Measurements from ENCODE around the gene NUDT22. TPM values are rescaled to one million over a fixed set of nuclear protein-coding genes. Genes with fewer than 3 reads are reported as not detected.

The NUDT22 gene
- total and polyA plus RNA-seq, 11 donors: 63.7 to 93.0 (median 70.3) TPM

- ATAC-seq (peak in 3 of 4 donors; percentile 21 to 52 (median 35)), DNase-seq (peak in 4 of 5 donors; percentile 59 to 75 (median 62))
- Histone ChIP-seq H3K27me3 (no peaks in the 10 kb centered on the region), H3K9me3 (no peaks in the 10 kb centered on the region), H3K4me1 (peaks cover 0 to 68% (median 30%) of the 10 kb centered on the region in 12 donors), H3K36me3 (peaks cover 0 to 25% (median 18%) of the 10 kb centered on the region in 9 donors), H3K4me3 (peak overlapping the region; percentile 71 to 93 (median 81)), H3K27ac (peak overlapping the region; percentile 57 to 96 (median 92))
- TF ChIP-seq, protein P1, sequence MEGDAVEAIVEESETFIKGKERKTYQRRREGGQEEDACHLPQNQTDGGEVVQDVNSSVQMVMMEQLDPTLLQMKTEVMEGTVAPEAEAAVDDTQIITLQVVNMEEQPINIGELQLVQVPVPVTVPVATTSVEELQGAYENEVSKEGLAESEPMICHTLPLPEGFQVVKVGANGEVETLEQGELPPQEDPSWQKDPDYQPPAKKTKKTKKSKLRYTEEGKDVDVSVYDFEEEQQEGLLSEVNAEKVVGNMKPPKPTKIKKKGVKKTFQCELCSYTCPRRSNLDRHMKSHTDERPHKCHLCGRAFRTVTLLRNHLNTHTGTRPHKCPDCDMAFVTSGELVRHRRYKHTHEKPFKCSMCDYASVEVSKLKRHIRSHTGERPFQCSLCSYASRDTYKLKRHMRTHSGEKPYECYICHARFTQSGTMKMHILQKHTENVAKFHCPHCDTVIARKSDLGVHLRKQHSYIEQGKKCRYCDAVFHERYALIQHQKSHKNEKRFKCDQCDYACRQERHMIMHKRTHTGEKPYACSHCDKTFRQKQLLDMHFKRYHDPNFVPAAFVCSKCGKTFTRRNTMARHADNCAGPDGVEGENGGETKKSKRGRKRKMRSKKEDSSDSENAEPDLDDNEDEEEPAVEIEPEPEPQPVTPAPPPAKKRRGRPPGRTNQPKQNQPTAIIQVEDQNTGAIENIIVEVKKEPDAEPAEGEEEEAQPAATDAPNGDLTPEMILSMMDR (IDR thresholded peaks at IDR 0.05): peak in 3 of 12 donors; percentile 8 to 32 (median 22)
- peak in 1 of 2 donors; percentile 42 for TF ChIP-seq POLR2A (IDR thresholded peaks at IDR 0.05)
- 2 to 29% (median 5%) methylated on average over 1 to 80 of the region's 80 CpGs for WGBS, 4 donors
- intact Hi-C loops (cut with DNase I): no loop called here
Measured at GRCh38 chr11:64234647-64235379, 8.7 kb downstream of the NUDT22 start.

GRCh38 chr11:64235437-64236161 is 9.5 kb downstream of the NUDT22 start:
- H3K4me1 ChIP-seq: peaks cover 0 to 72% (median 34%) of the 10 kb centered on the region in 12 donors
- no peaks in the 10 kb centered on the region for H3K9me3 ChIP-seq
- H3K36me3 ChIP-seq: peaks cover 0 to 25% (median 18%) of the 10 kb centered on the region in 9 donors
- DNase-seq (peak in 1 of 5 donors; percentile 10), ATAC-seq (no peak)
- WGBS, 4 donors: 77 to 81% (median 80%) methylated on average over 8 to 12 of the region's 12 CpGs
- H3K27ac ChIP-seq: peak overlapping the region in 11 of 12 donors; percentile 85 to 96 (median 93)
- H3K27me3 ChIP-seq: no peaks in the 10 kb centered on the region
- peak overlapping the region; percentile 71 to 93 (median 81) for H3K4me3 ChIP-seq
- TF ChIP-seq POLR2A (IDR thresholded peaks at IDR 0.05): no peak
- TF ChIP-seq, protein P1 (IDR thresholded peaks at IDR 0.05): no peak
- intact Hi-C loops (cut with DNase I): no loop called here

DNA sequence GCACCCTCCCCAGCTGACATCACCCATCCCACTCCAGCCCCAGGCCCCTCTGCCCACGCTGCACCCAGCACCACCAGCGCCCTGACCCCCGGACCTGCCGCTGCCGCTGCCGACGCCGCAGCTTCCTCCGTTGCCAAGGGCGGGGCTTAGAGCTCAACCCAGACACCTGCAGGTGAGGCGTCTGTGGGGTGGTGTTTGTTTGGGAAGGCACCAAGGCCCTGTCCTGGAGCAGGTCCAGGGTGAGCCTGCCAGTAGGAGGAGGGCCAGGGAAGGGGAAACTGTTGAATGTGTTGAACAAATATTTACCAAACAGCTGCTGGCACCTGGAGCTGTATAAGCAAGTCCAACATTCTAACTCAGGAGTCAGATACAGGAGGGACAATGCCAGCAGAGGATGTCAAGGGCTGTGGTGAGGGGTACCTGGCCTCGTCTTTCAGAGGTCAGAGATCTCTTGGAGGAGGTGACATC is 11.4 kb downstream of the NUDT22 start:
- Histone ChIP-seq H3K36me3 (peaks cover 0 to 25% (median 18%) of the 10 kb centered on the region in 9 donors), H3K9me3 (no peaks in the 10 kb centered on the region), H3K27ac (peak overlapping the region in 5 of 12 donors; percentile 2 to 99 (median 25)), H3K4me3 (no peak overlapping the region), H3K27me3 (no peaks in the 10 kb centered on the region), H3K4me1 (peaks cover 0 to 64% (median 31%) of the 10 kb centered on the region in 12 donors)
- DNase-seq (peak in 2 of 5 donors; percentile 22 to 63), ATAC-seq (no peak)
- WGBS, 4 donors: 69 to 87% (median 73%) methylated on average over 12 of the region's 12 CpGs
- TF ChIP-seq POLR2A (IDR thresholded peaks at IDR 0.05): no peak
- TF ChIP-seq, protein P1 (IDR thresholded peaks at IDR 0.05): no peak
- intact Hi-C loops (cut with DNase I): no loop called here

- peak in 1 of 5 donors; percentile 37 for DNase-seq
- no peaks in the 10 kb centered on the region for H3K27me3 ChIP-seq
- no peak for TF ChIP-seq POLR2A (IDR thresholded peaks at IDR 0.05)
- TF ChIP-seq, protein P1 (IDR thresholded peaks at IDR 0.05): no peak
- no peaks in the 10 kb centered on the region for H3K9me3 ChIP-seq
- peaks cover 0 to 70% (median 35%) of the 10 kb centered on the region in 12 donors for H3K4me1 ChIP-seq
- H3K27ac ChIP-seq: peak overlapping the region in 4 of 12 donors; percentile 5 to 99 (median 38)
- peaks cover 0 to 26% (median 18%) of the 10 kb centered on the region in 9 donors for H3K36me3 ChIP-seq
- WGBS, 4 donors: 82 to 93% (median 92%) methylated on average over 6 to 9 of the region's 9 CpGs
- intact Hi-C loops (cut with DNase I): no loop called here
- no peak overlapping the region for H3K4me3 ChIP-seq
- no peak for ATAC-seq
Measured at GRCh38 chr11:64238076-64238475, 12.0 kb downstream of the NUDT22 start.

All from heart left ventricle (tissue), 16 donors.